H9 (cell line): ENCODE measurements around the gene SEPTIN7. TPM values are rescaled to one million over a fixed set of nuclear protein-coding genes. Genes with fewer than 3 reads are reported as not detected.

Experiments
- DNase-seq: peaks from one replicate; pipeline ENCODE4 v3.0.0-alpha.2; 2017
- H2AFZ ChIP-seq: one replicate; pipeline ENCODE4 v1.6.1; 2013; ENCODE audit warnings: mild to moderate bottlenecking, low read length, control low read depth, moderate library complexity
- H2AK5ac ChIP-seq: 2 replicates; pipeline ENCODE4 v1.6.1; 2013; ENCODE audit warnings: low read length, control low read depth, mixed read lengths; ENCODE audit not compliant: insufficient read length
- H2BK120ac ChIP-seq: one replicate; pipeline ENCODE4 v1.6.1; 2013; ENCODE audit warnings: low read depth, mild to moderate bottlenecking, low read length, control low read depth, inconsistent platforms; ENCODE audit not compliant: poor library complexity, severe bottlenecking
- H2BK12ac ChIP-seq: 2 replicates; pipeline ENCODE4 v1.6.1; 2013; ENCODE audit warnings: low read length, control low read depth, mixed read lengths, low read depth; ENCODE audit not compliant: insufficient read length
- H2BK15ac ChIP-seq: 2 replicates; pipeline ENCODE4 v1.6.1; 2013; ENCODE audit warnings: low read depth, low read length, control low read depth
- H2BK20ac ChIP-seq: one replicate; pipeline ENCODE4 v1.6.1; 2013; ENCODE audit warnings: low read depth, mild to moderate bottlenecking, low read length, control low read depth, inconsistent platforms; ENCODE audit not compliant: poor library complexity, severe bottlenecking
- H2BK5ac ChIP-seq: 2 replicates; pipeline ENCODE4 v1.6.1; 2013; ENCODE audit warnings: low read length, control low read depth, mixed read lengths; ENCODE audit not compliant: insufficient read length
- H3K14ac ChIP-seq: 2 replicates; pipeline ENCODE4 v1.6.1; 2013; ENCODE audit warnings: low read length, control low read depth; ENCODE audit not compliant: insufficient read depth
- H3K18ac ChIP-seq: 2 replicates; pipeline ENCODE4 v1.6.1; 2013; ENCODE audit warnings: low read depth, mild to moderate bottlenecking, mixed read lengths, low read length, control low read depth; ENCODE audit not compliant: insufficient read length
- H3K23ac ChIP-seq: 2 replicates; pipeline ENCODE4 v1.6.1; 2013; ENCODE audit warnings: low read length, control low read depth, mixed read lengths, low read depth; ENCODE audit not compliant: insufficient read length
- H3K23me2 ChIP-seq: 2 replicates; pipeline ENCODE4 v1.6.1; 2013; ENCODE audit warnings: low read depth, mild to moderate bottlenecking, mixed read lengths, low read length, control low read depth; ENCODE audit not compliant: insufficient read length, poor library complexity, severe bottlenecking
- H3K27ac ChIP-seq: 2 replicates; pipeline ENCODE4 v1.5.1; 2013; ENCODE audit warnings: low read length, control low read depth, mixed read lengths, low read depth; ENCODE audit not compliant: insufficient read length
- H3K27me3 ChIP-seq: 2 replicates; pipeline ENCODE4 v1.6.1; 2013; ENCODE audit warnings: low read length, control low read depth, inconsistent platforms; ENCODE audit not compliant: insufficient read depth
- H3K4ac ChIP-seq: 2 replicates; pipeline ENCODE4 v1.6.1; 2013; ENCODE audit warnings: low read depth, mild to moderate bottlenecking, control low read depth, inconsistent platforms, low read length, moderate library complexity
- H3K4me1 ChIP-seq: 2 replicates; pipeline ENCODE4 v1.6.1; 2013; ENCODE audit warnings: low read length, control low read depth, inconsistent platforms; ENCODE audit not compliant: insufficient read depth
- H3K4me2 ChIP-seq: 2 replicates; pipeline ENCODE4 v1.6.1; 2013; ENCODE audit warnings: low read length, control low read depth, mixed read lengths; ENCODE audit not compliant: insufficient read length, insufficient read depth
- H3K56ac ChIP-seq: 2 replicates; pipeline ENCODE4 v1.6.1; 2013; ENCODE audit warnings: low read depth, mild to moderate bottlenecking, mixed read lengths, low read length, control low read depth; ENCODE audit not compliant: insufficient read length
- H3K79me1 ChIP-seq: 2 replicates; pipeline ENCODE4 v1.6.1; 2013; ENCODE audit warnings: low read depth, mild to moderate bottlenecking, moderate library complexity, low read length, control low read depth, inconsistent platforms; ENCODE audit not compliant: insufficient read depth, poor library complexity, severe bottlenecking
- H3K79me2 ChIP-seq: 2 replicates; pipeline ENCODE4 v1.6.1; 2013; ENCODE audit warnings: low read length, control low read depth, inconsistent platforms; ENCODE audit not compliant: insufficient read depth
- H3K9ac ChIP-seq: 2 replicates; pipeline ENCODE4 v1.6.1; 2013; ENCODE audit warnings: low read length, control low read depth, mixed read lengths; ENCODE audit not compliant: insufficient read length; ENCODE audit errors: extremely low read depth
- H3K9me3 ChIP-seq: one replicate; pipeline ENCODE4 v1.6.1; 2013; ENCODE audit warnings: low read depth, low read length, inconsistent platforms; ENCODE audit not compliant: control insufficient read depth
- H3T11ph ChIP-seq: one replicate; pipeline ENCODE4 v1.6.1; 2013; ENCODE audit warnings: mild to moderate bottlenecking, low read length, control low read depth, inconsistent platforms
- H4K20me1 ChIP-seq: one replicate; pipeline ENCODE4 v1.6.1; 2013; ENCODE audit not compliant: control insufficient read depth, insufficient read length, insufficient read depth
- H4K5ac ChIP-seq: 2 replicates; pipeline ENCODE4 v1.6.1; 2013; ENCODE audit warnings: low read depth, mild to moderate bottlenecking, mixed read lengths, low read length, control low read depth; ENCODE audit not compliant: insufficient read length
- H4K8ac ChIP-seq: replicated peaks from 2 replicates; pipeline ENCODE4 v1.6.1; 2013; ENCODE audit warnings: low read length, control low read depth, mixed read lengths, low read depth; ENCODE audit not compliant: insufficient read length
- H4K91ac ChIP-seq: 2 replicates; pipeline ENCODE4 v1.6.1; 2013; ENCODE audit warnings: low read depth, mild to moderate bottlenecking, moderate library complexity, mixed read lengths, low read length, control low read depth; ENCODE audit not compliant: insufficient read length
- H3K27ac Mint-ChIP-seq, 3 experiments: 2 replicates in 2 of 3; 3 replicates in 1 of 3; pipeline ENCODE4 v1.8.0; 2020 to 2021; ENCODE audit warnings: mixed read lengths in 3 of 3, mild to moderate bottlenecking in 1 of 3, moderate library complexity in 1 of 3
- H3K27me3 Mint-ChIP-seq: 2 replicates; pipeline ENCODE4 v1.8.0; 2021; ENCODE audit warnings: low read depth, mild to moderate bottlenecking, moderate library complexity, mixed read lengths
- H3K36me3 Mint-ChIP-seq, 3 experiments: 2 replicates in 2 of 3; 3 replicates in 1 of 3; pipeline ENCODE4 v1.8.0; 2020 to 2021; ENCODE audit warnings: low read depth in 3 of 3, mixed read lengths in 3 of 3; ENCODE audit not compliant: insufficient read depth in 1 of 3
- H3K4me1 Mint-ChIP-seq, 2 experiments: 2 replicates each; pipeline ENCODE4 v1.8.0; 2020; ENCODE audit warnings: mixed read lengths in 2 of 2
- H3K4me3 Mint-ChIP-seq, 2 experiments: 2 replicates in 1 of 2; 3 replicates in 1 of 2; pipeline ENCODE4 v1.8.0; 2020 to 2021; ENCODE audit warnings: mild to moderate bottlenecking in 2 of 2, mixed read lengths in 2 of 2, moderate library complexity in 1 of 2
- H3K9me3 Mint-ChIP-seq, 2 experiments: 2 replicates in 1 of 2; 3 replicates in 1 of 2; pipeline ENCODE4 v1.8.0; 2020; ENCODE audit warnings: mild to moderate bottlenecking in 2 of 2, mixed read lengths in 2 of 2, moderate library complexity in 1 of 2
- WGBS: extraction: QIAGEN DNeasy Blood & Tissue Kit; methylation state at CpG from one replicate; pipeline ENCODE4 v1.1.7; 2013; ENCODE audit warnings: missing lambda C conversion rate, low lambda C conversion rate, mixed read lengths; ENCODE audit not compliant: insufficient read length; ENCODE audit errors: extremely low coverage; 5-methylcytosine and 5-hydroxymethylcytosine counted together
- total RNA-seq: library from RNA; stranded (reverse); gene quantifications from 2 replicates; pipeline ENCODE4 v1.2.1, GENCODE V29; 2021
- TF ChIP-seq, protein P1 (sequence below): fragments of 200-600 bp; sonication (generic); conservative IDR thresholded peaks from 3 replicates; pipeline ENCODE4 v1.8.0; 2021; ENCODE audit warnings: antibody characterized with exemption, mild to moderate bottlenecking

SEPTIN7 gene
- total RNA-seq, 1 experiment from 2014 or later = 184 TPM

DNA sequence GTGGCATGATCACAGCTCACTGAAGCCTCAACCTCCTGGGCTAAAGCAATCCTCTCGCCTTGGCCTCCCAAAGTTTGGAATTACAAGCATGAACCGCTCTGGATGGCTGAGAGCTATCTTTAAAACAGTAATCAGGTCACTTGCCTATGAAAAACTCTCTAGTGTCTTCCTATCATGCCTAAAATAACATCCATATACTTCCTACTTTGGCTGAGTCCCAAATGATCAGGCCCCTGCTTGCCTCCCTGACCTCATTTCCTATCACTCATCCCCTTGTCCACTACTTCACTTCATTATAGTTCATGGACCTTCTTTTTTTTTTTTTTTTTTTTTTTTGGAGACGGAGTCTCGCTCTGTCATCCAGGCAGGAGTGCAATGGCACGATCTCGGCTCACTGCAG lies 28.0 kb downstream of the SEPTIN7 start:
- Mint-ChIP-seq H3K9me3 (no peaks in the 10 kb centered on the region), H3K4me1 (peaks cover 17 to 21% of the 10 kb centered on the region in 2 experiments), H3K4me3 (no peak overlapping the region), H3K27ac (peak overlapping the region in 1 of 3 experiments; percentile 29; a peak in 4 of 7 replicates), H3K36me3 (peaks cover 2 to 9% (median 8%) of the 10 kb centered on the region in 3 experiments; a peak in 4 of 7 replicates), H3K27me3 (no peaks in the 10 kb centered on the region)
- no peak overlapping the region for H4K5ac ChIP-seq
- no peak overlapping the region for H2BK5ac ChIP-seq
- peaks cover 6% of the 10 kb centered on the region for H3K79me1 ChIP-seq
- TF ChIP-seq, protein P1, sequence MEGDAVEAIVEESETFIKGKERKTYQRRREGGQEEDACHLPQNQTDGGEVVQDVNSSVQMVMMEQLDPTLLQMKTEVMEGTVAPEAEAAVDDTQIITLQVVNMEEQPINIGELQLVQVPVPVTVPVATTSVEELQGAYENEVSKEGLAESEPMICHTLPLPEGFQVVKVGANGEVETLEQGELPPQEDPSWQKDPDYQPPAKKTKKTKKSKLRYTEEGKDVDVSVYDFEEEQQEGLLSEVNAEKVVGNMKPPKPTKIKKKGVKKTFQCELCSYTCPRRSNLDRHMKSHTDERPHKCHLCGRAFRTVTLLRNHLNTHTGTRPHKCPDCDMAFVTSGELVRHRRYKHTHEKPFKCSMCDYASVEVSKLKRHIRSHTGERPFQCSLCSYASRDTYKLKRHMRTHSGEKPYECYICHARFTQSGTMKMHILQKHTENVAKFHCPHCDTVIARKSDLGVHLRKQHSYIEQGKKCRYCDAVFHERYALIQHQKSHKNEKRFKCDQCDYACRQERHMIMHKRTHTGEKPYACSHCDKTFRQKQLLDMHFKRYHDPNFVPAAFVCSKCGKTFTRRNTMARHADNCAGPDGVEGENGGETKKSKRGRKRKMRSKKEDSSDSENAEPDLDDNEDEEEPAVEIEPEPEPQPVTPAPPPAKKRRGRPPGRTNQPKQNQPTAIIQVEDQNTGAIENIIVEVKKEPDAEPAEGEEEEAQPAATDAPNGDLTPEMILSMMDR = no peak
- H3K14ac ChIP-seq = no peak overlapping the region
- no peak overlapping the region for H2AFZ ChIP-seq
- no peak overlapping the region for H2BK20ac ChIP-seq
- H2BK15ac ChIP-seq = no peak overlapping the region
- H3K27me3 ChIP-seq = no peaks in the 10 kb centered on the region
- no peak overlapping the region for H2BK12ac ChIP-seq
- H2BK120ac ChIP-seq = no peak overlapping the region
- no peak overlapping the region for H3K9ac ChIP-seq
- no peak overlapping the region for H3K23ac ChIP-seq
- H3K18ac ChIP-seq = no peak overlapping the region
- H3K56ac ChIP-seq = no peak overlapping the region
- H4K91ac ChIP-seq = no peak overlapping the region
- H3K23me2 ChIP-seq = no peaks in the 10 kb centered on the region
- H3K9me3 ChIP-seq = no peaks in the 10 kb centered on the region
- no peaks in the 10 kb centered on the region for H3K4me1 ChIP-seq
- peaks cover 17% of the 10 kb centered on the region; the same call in 1 of the 2 replicates for H3K79me2 ChIP-seq
- H3K4ac ChIP-seq = no peak overlapping the region
- no peak overlapping the region for H4K8ac ChIP-seq
- no peak overlapping the region for H3K4me2 ChIP-seq
- H3T11ph ChIP-seq = no peak overlapping the region
- no peaks in the 10 kb centered on the region for H4K20me1 ChIP-seq
- H2AK5ac ChIP-seq = no peak overlapping the region
- DNase-seq = no peak
- no CpG with 5 or more reads among the region's 6 CpGs for WGBS
- H3K27ac ChIP-seq = no peak overlapping the region
